ENCODE measurements around the gene PITX3.

GRCh38 chr10:102229810-102230263, 11.5 kb downstream of the PITX3 start:
- TF ChIP-seq CTCF (IDR thresholded peaks at IDR 0.05; ENCODE audit: extremely low read depth in 1 of 2, insufficient read depth in 1 of 2, low read depth in 1 of 2, low read length in 2 of 2) (peak; percentile 92 to 95), POLR2AphosphoS5 (IDR thresholded peaks at IDR 0.05; ENCODE audit: insufficient read depth, low read depth, low read length) (no peak), POLR2A (IDR thresholded peaks at IDR 0.05; ENCODE audit: low read depth, low read length) (no peak)
- TF ChIP-seq, protein P1, sequence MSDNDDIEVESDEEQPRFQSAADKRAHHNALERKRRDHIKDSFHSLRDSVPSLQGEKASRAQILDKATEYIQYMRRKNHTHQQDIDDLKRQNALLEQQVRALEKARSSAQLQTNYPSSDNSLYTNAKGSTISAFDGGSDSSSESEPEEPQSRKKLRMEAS (IDR thresholded peaks at IDR 0.05; ENCODE audit: insufficient read depth, insufficient read length), result no peak
